Panc1 (cell line): ENCODE data around the gene RANBP1.

Experiments
- SIN3A ChIP-seq: IDR thresholded peaks from 2 replicates; pipeline ENCODE4 v1.6.1; 2012; ENCODE audit warnings: low read depth, mild to moderate bottlenecking, low read length, moderate library complexity, borderline replicate concordance; ENCODE audit not compliant: insufficient read depth
- TCF7L2 ChIP-seq: IDR thresholded peaks from 2 replicates; pipeline ENCODE4 v1.6.1; 2011; ENCODE audit warnings: mild to moderate bottlenecking, low read depth, low read length, inconsistent platforms
- TF ChIP-seq, protein P1 (sequence below): fragments of 450-650 bp; IDR thresholded peaks from 2 replicates; pipeline ENCODE4 v1.5.1; 2017; ENCODE audit warnings: mild to moderate bottlenecking

DNA sequence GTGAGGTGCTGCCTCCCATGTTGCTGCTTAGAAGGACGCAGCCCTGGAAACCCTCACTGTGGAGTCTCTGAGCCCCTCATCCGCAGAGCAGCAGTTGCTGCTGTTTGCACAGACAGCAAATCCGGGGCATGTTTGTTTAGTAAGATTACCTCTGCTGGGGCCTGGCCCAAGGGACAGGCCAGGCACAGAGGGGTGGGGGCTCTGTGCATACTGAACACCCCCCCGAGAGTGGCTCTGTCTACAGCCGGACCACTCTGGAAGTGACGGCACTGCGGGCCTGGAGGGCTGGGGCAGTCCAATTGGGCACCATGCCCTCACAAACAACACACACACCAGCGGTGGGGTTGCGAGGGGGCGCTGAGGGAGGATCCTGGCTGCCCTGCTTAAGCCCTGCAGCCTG is 57.9 kb downstream of the RANBP1 start:
- TF ChIP-seq, protein P1, sequence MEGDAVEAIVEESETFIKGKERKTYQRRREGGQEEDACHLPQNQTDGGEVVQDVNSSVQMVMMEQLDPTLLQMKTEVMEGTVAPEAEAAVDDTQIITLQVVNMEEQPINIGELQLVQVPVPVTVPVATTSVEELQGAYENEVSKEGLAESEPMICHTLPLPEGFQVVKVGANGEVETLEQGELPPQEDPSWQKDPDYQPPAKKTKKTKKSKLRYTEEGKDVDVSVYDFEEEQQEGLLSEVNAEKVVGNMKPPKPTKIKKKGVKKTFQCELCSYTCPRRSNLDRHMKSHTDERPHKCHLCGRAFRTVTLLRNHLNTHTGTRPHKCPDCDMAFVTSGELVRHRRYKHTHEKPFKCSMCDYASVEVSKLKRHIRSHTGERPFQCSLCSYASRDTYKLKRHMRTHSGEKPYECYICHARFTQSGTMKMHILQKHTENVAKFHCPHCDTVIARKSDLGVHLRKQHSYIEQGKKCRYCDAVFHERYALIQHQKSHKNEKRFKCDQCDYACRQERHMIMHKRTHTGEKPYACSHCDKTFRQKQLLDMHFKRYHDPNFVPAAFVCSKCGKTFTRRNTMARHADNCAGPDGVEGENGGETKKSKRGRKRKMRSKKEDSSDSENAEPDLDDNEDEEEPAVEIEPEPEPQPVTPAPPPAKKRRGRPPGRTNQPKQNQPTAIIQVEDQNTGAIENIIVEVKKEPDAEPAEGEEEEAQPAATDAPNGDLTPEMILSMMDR, result no peak
- TF ChIP-seq SIN3A, result no peak
- TF ChIP-seq TCF7L2, result no peak
